Activated CD4-positive, alpha-beta T cell treated with anti-CD3 and anti-CD28 coated beads, Interleukin-2, amount 10 ng/mL, durations not matched to agents 7 days and 5 days (primary cell): ENCODE data around the gene MAN1A1. TPM values are rescaled to one million over a fixed set of nuclear protein-coding genes. Genes with fewer than 3 reads are reported as not detected.
"Not testable (repeated sequence)": the region's sequence is repeated elsewhere in the genome, so short reads cannot be mapped to it uniquely, and the experiment has no call there.

Experiments used
- CTCF ChIA-PET: fragments of 350-600 bp; sonication (Branson Sonifier 250); formaldehyde crosslinking; loops from one replicate; lab custom pipeline; 2021; ENCODE audit warnings: antibody characterized with exemption; lab: Charles Lee
- POLR2A ChIA-PET: fragments of 350-600 bp; sonication (Branson Sonifier 250); formaldehyde crosslinking; loops from one replicate; lab custom pipeline; 2021; ENCODE audit warnings: antibody characterized with exemption; lab: Charles Lee
- DNase-seq: peaks from one replicate; pipeline ENCODE4 v3.0.0-alpha.2; 2020
- H3K27ac Mint-ChIP-seq: one replicate; pipeline ENCODE4 v1.8.0; 2021; ENCODE audit warnings: mild to moderate bottlenecking, moderate library complexity, mixed read lengths
- H3K27me3 Mint-ChIP-seq: one replicate; pipeline ENCODE4 v1.8.0; 2021; ENCODE audit warnings: mixed read lengths
- H3K36me3 Mint-ChIP-seq: one replicate; pipeline ENCODE4 v1.8.0; 2021; ENCODE audit warnings: low read depth, mixed read lengths
- H3K4me1 Mint-ChIP-seq: one replicate; pipeline ENCODE4 v1.8.0; 2021; ENCODE audit warnings: mixed read lengths
- H3K4me3 Mint-ChIP-seq: one replicate; pipeline ENCODE4 v1.8.0; 2021; ENCODE audit warnings: mild to moderate bottlenecking, moderate library complexity, mixed read lengths
- H3K9me3 Mint-ChIP-seq: one replicate; pipeline ENCODE4 v1.8.0; 2021; ENCODE audit warnings: mixed read lengths
- total RNA-seq, 2 experiments: library from RNA; stranded (reverse); gene quantifications; one replicate each; pipeline ENCODE4 v1.2.3, GENCODE V29; 2021

MAN1A1 gene
- total RNA-seq, 2 experiments from 2014 or later, result 10.5 to 10.6 TPM

GRCh38 chr6:119308048-119308570 lies 41.5 kb downstream of the MAN1A1 start:
- Mint-ChIP-seq H3K9me3 (peaks cover 2% of the 10 kb centered on the region), H3K4me3 (no peak overlapping the region), H3K27me3 (no peaks in the 10 kb centered on the region), H3K36me3 (peaks cover 17% of the 10 kb centered on the region), H3K27ac (no peak overlapping the region), H3K4me1 (peaks cover 41% of the 10 kb centered on the region)
- DNase-seq, result no peak
- POLR2A ChIA-PET, result no interaction called here
- CTCF ChIA-PET, result interaction anchor here (1.4 kb wide), 1 partner anchor 43 kb away, joined by 3 read pairs; no protein-coding TSS in a partner anchor

- Mint-ChIP-seq H3K27me3 (no peaks in the 10 kb centered on the region), H3K36me3 (peaks cover 15% of the 10 kb centered on the region), H3K9me3 (peaks cover 2% of the 10 kb centered on the region), H3K4me3 (no peak overlapping the region), H3K4me1 (peaks cover 33% of the 10 kb centered on the region), H3K27ac (no peak overlapping the region)
- no peak for DNase-seq
- CTCF ChIA-PET, result interaction anchor here (1.9 kb wide), 1 partner anchor 7 kb away, joined by 5 read pairs; no protein-coding TSS in a partner anchor
- POLR2A ChIA-PET, result no interaction called here
Observed at GRCh38 chr6:119307056-119307455, 42.5 kb downstream of the MAN1A1 start.

GRCh38 chr6:119306396-119306968 lies 43.1 kb downstream of the MAN1A1 start:
- ChIA-PET CTCF (interaction anchor here (0.6 to 1.9 kb wide), 3 partner anchors 8 to 150 kb away, joined by 5 read pairs; no protein-coding TSS in a partner anchor), POLR2A (no interaction called here)
- DNase-seq, result no peak
- H3K9me3 Mint-ChIP-seq, result peaks cover 2% of the 10 kb centered on the region
- H3K27me3 Mint-ChIP-seq, result no peaks in the 10 kb centered on the region
- peaks cover 18% of the 10 kb centered on the region for H3K36me3 Mint-ChIP-seq
- H3K4me3 Mint-ChIP-seq, result no peak overlapping the region
- peaks cover 29% of the 10 kb centered on the region for H3K4me1 Mint-ChIP-seq
- H3K27ac Mint-ChIP-seq, result no peak overlapping the region

GRCh38 chr6:119303164-119303887 lies 46.2 kb downstream of the MAN1A1 start:
- DNase-seq, result no peak
- Mint-ChIP-seq H3K4me3 (no peak overlapping the region), H3K27ac (no peak overlapping the region), H3K27me3 (no peaks in the 10 kb centered on the region), H3K4me1 (peaks cover 7% of the 10 kb centered on the region), H3K9me3 (peaks cover 2% of the 10 kb centered on the region), H3K36me3 (peaks cover 20% of the 10 kb centered on the region)
- ChIA-PET POLR2A (no interaction called here), CTCF (interaction anchor here (0.6 kb wide), 1 partner anchor 18 kb away, joined by 6 read pairs; no protein-coding TSS in a partner anchor)

GRCh38 chr6:119301429-119301828 lies 48.1 kb downstream of the MAN1A1 start:
- DNase-seq, result no peak
- POLR2A ChIA-PET, result no interaction called here
- CTCF ChIA-PET, result interaction anchor here (1.5 to 1.7 kb wide), 3 partner anchors 10 to 19 kb away, joined by 3 to 6 read pairs (median 3); no protein-coding TSS in a partner anchor
- H3K27ac Mint-ChIP-seq, result no peak overlapping the region
- peaks cover 2% of the 10 kb centered on the region for H3K4me1 Mint-ChIP-seq
- H3K27me3 Mint-ChIP-seq, result no peaks in the 10 kb centered on the region
- H3K9me3 Mint-ChIP-seq, result no peaks in the 10 kb centered on the region
- peaks cover 16% of the 10 kb centered on the region for H3K36me3 Mint-ChIP-seq
- H3K4me3 Mint-ChIP-seq, result no peak overlapping the region

- no peak for DNase-seq
- H3K36me3 Mint-ChIP-seq, result peaks cover 15% of the 10 kb centered on the region
- peaks cover 13% of the 10 kb centered on the region for H3K4me1 Mint-ChIP-seq
- H3K9me3 Mint-ChIP-seq, result no peaks in the 10 kb centered on the region
- ChIA-PET CTCF (interaction anchor here (1.7 kb wide), 1 partner anchor 12 kb away, joined by 3 read pairs; no protein-coding TSS in a partner anchor), POLR2A (interaction anchor here (0.6 kb wide), 1 partner anchor 42 kb away, joined by 3 read pairs; no protein-coding TSS in a partner anchor)
- H3K27me3 Mint-ChIP-seq, result no peaks in the 10 kb centered on the region
- H3K4me3 Mint-ChIP-seq, result no peak overlapping the region
- no peak overlapping the region for H3K27ac Mint-ChIP-seq
Observed at GRCh38 chr6:119299694-119300093, 49.9 kb downstream of the MAN1A1 start.

- no peak for DNase-seq
- no peak overlapping the region for H3K27ac Mint-ChIP-seq
- CTCF ChIA-PET, result interaction anchor here (1.2 kb wide), 1 partner anchor 9 kb away, joined by 4 read pairs; no protein-coding TSS in a partner anchor
- peaks cover 19% of the 10 kb centered on the region for H3K36me3 Mint-ChIP-seq
- H3K4me3 Mint-ChIP-seq, result no peak overlapping the region
- H3K27me3 Mint-ChIP-seq, result no peaks in the 10 kb centered on the region
- no peaks in the 10 kb centered on the region for H3K9me3 Mint-ChIP-seq
- peaks cover 13% of the 10 kb centered on the region for H3K4me1 Mint-ChIP-seq
- POLR2A ChIA-PET, result no interaction called here
Observed at GRCh38 chr6:119297049-119297448, 52.5 kb downstream of the MAN1A1 start.

- Mint-ChIP-seq H3K9me3 (no peaks in the 10 kb centered on the region), H3K4me1 (peaks cover 13% of the 10 kb centered on the region), H3K27ac (no peak overlapping the region), H3K27me3 (no peaks in the 10 kb centered on the region), H3K4me3 (no peak overlapping the region), H3K36me3 (peaks cover 17% of the 10 kb centered on the region)
- DNase-seq, result no peak
- ChIA-PET POLR2A (no interaction called here), CTCF (no interaction called here)
Observed at GRCh38 chr6:119296036-119297035, 53.2 kb downstream of the MAN1A1 start.

GRCh38 chr6:119294984-119295383 lies 54.6 kb downstream of the MAN1A1 start:
- Mint-ChIP-seq H3K9me3 (peaks cover 2% of the 10 kb centered on the region), H3K27me3 (no peaks in the 10 kb centered on the region), H3K27ac (no peak overlapping the region), H3K36me3 (peaks cover 21% of the 10 kb centered on the region), H3K4me3 (no peak overlapping the region), H3K4me1 (peaks cover 13% of the 10 kb centered on the region)
- ChIA-PET CTCF (no interaction called here), POLR2A (no interaction called here)
- DNase-seq, result no peak

- H3K27ac Mint-ChIP-seq, H3K9me3 Mint-ChIP-seq, POLR2A ChIA-PET, CTCF ChIA-PET, DNase-seq, H3K27me3 Mint-ChIP-seq, H3K4me3 Mint-ChIP-seq: not testable (repeated sequence)
- Mint-ChIP-seq H3K4me1 (peaks cover 13% of the 10 kb centered on the region), H3K36me3 (peaks cover 22% of the 10 kb centered on the region)
Observed at GRCh38 chr6:119291060-119291459, 58.5 kb downstream of the MAN1A1 start.

GRCh38 chr6:119290306-119290705 lies 59.3 kb downstream of the MAN1A1 start:
- POLR2A ChIA-PET, result no interaction called here
- Mint-ChIP-seq H3K9me3 (peaks cover 2% of the 10 kb centered on the region), H3K27ac (no peak overlapping the region), H3K27me3 (no peaks in the 10 kb centered on the region), H3K4me1 (peaks cover 8% of the 10 kb centered on the region), H3K4me3 (no peak overlapping the region), H3K36me3 (peaks cover 18% of the 10 kb centered on the region)
- DNase-seq, result no peak
- CTCF ChIA-PET, result interaction anchor here (1.4 kb wide), 1 partner anchor 15 kb away, joined by 5 read pairs; no protein-coding TSS in a partner anchor

GRCh38 chr6:119289651-119290050 lies 59.9 kb downstream of the MAN1A1 start:
- Mint-ChIP-seq H3K9me3 (peaks cover 3% of the 10 kb centered on the region), H3K27ac (no peak overlapping the region), H3K4me1 (peaks cover 2% of the 10 kb centered on the region), H3K36me3 (peaks cover 20% of the 10 kb centered on the region), H3K27me3 (no peaks in the 10 kb centered on the region), H3K4me3 (no peak overlapping the region)
- CTCF ChIA-PET, result interaction anchor here (1.4 kb wide), 1 partner anchor 16 kb away, joined by 5 read pairs; no protein-coding TSS in a partner anchor
- POLR2A ChIA-PET, result no interaction called here
- DNase-seq, result no peak
